ENCODE results near the gene STYX.
"Not testable (repeated sequence)": the region's sequence is repeated elsewhere in the genome, so short reads cannot be mapped to it uniquely, and the experiment has no call there.

Gene STYX

DNA sequence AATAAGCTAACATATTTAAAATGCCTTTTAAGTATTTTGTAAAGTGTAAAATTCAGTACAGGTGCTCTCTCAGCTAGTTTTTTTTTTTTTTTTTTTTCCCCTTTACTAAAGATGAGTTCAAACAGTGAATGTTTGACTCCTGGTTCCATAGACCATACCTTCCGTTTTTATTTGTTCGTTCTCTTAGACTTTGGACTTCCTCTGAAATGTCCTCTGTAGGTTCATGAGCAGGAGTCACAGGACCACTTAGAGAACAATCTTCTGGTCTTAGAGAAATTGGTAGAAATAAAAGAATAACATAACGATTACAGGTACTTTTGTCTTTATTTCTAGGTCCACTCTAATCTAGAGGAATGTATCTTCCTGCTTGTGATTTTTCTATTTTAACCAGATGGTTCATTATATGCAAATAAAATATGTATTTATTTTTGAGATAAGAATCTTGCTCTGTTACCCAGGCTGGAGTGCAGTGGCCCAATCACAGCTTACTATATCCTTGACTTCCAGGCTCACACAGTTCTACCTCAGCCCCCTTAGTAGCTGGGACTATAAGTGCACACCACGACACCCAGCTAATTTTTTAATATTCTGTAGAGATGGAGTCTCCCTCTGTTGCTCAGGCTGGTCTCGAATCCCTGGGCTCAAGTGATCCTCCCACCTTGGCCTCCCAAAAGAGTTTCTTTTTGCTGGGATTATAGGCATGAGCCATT, 25.8 kb downstream of the STYX start:
- Mint-ChIP-seq H3K4me1 (no peaks in the 10 kb centered on the region), H3K9me3 (no peaks in the 10 kb centered on the region), H3K27ac (no peak overlapping the region), H3K36me3 (peaks cover 77% of the 10 kb centered on the region), H3K4me3 (no peak overlapping the region)
- DNase-seq (ENCODE audit: low spot score in 2 of 2) (no peak), ATAC-seq (no peak)

DNA sequence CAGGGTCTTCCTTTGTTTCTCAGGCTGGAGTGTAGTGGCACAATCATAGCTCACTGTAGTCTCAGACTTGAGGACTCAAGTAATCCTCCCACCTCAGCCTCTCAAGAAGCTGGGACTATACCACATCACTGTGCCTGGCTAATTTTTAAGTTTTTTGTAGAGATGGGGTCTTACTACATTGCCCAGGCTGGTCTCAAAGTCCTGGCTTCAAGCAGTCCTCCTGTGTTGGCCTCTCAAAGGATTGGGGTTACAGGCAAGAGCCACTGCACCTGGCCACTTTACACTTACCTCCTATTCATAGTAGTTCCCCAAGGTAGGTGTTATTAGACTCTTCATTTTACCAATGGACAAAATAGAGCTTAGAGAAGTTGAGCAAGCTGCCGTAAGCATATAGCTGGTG, 29.2 kb downstream of the STYX start:
- peaks cover 78% of the 10 kb centered on the region for H3K36me3 Mint-ChIP-seq
- H3K4me1 Mint-ChIP-seq = peaks cover 7% of the 10 kb centered on the region
- DNase-seq (ENCODE audit: low spot score in 2 of 2) (no peak), ATAC-seq (no peak)
- no peak overlapping the region for H3K4me3 Mint-ChIP-seq
- no peaks in the 10 kb centered on the region for H3K9me3 Mint-ChIP-seq
- H3K27ac Mint-ChIP-seq = peak overlapping the region; percentile 52

DNA sequence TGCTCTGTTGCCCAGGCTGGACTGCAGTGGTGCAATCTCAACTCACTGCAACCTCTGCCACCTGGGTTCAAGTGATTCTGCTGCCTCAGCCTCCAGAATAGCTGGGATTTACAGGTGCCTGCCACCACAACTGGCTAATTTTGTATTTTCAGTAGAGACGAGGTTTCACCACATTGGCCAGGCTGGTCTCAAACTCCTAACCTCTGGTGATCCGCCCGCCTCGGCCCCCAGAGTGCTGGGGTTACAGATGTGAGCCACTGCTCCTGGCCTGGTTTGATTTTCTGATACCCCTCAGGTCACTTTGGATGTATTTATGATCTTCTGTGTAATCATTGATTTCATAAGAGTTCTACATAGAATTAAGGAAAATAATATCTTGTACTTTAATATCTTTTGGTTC, 33.0 kb downstream of the STYX start:
- Mint-ChIP-seq H3K36me3 (peaks cover 86% of the 10 kb centered on the region), H3K4me3 (peak overlapping the region; percentile 2), H3K27ac (peak overlapping the region; percentile 50)
- not testable (repeated sequence) for DNase-seq (ENCODE audit: low spot score in 2 of 2); H3K9me3 Mint-ChIP-seq; ATAC-seq; H3K4me1 Mint-ChIP-seq

DNA sequence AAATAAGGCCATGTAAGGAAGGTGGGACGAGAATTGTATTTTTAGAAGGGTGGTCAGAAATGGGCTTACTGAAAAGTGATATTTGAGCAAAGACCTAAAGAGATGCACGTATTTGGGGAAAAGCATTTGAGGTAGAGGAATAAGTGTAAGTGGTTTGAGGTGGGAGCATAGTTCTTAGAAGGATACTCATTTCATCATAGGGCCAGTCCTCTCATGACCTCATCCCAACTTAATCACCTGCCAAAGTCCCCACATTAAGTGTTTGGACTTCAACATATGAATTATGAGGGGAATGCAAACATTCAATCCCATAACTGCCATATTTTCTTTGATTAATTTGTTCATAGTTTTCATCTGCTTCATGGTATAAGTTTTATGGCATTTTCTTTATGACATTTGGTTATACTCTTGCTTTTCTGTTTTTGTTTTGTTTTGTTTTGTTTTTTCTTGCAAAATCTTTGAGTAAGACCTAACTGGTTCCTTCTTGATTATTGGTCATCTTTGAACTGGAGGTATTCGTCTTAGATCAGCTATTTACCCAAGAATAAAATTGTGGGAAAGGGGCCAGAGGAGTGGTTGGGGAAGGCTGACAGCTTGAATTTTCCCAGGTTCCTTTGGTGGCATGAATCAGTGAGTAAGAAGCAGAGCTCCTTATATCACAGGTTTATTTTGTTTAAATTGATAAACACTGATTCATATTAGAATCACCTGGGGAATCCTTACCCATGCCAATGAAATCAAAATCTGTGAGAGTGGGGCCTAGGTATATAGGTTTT, 37.3 kb downstream of the STYX start:
- no peaks in the 10 kb centered on the region for H3K9me3 Mint-ChIP-seq
- no peak overlapping the region for H3K4me3 Mint-ChIP-seq
- H3K4me1 Mint-ChIP-seq = peaks cover 16% of the 10 kb centered on the region
- peaks cover 93% of the 10 kb centered on the region for H3K36me3 Mint-ChIP-seq
- no peak overlapping the region for H3K27ac Mint-ChIP-seq
- ATAC-seq (no peak), DNase-seq (ENCODE audit: low spot score in 2 of 2) (no peak)

DNA sequence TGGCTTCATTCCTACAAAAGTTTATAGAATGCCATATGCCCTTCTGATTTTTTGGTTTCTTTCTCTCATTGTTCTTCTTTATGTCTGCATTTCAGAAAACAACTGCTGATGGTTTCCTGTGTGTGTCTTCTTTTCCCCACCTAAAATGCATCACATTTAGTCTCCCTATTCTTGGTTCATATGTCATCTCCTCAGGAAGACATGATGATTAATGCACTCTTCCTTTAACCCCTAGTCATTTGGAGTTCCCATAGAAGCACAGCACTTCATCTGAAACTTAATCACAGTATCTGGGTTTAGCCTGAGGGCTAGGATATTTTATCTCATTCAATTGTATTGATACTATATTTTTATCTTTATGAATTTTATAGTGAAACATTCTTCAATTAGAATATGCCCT, 39.9 kb downstream of the STYX start:
- Mint-ChIP-seq H3K4me1 (peaks cover 9% of the 10 kb centered on the region), H3K9me3 (no peaks in the 10 kb centered on the region), H3K27ac (peak overlapping the region; percentile 48), H3K36me3 (peaks cover 91% of the 10 kb centered on the region), H3K4me3 (no peak overlapping the region)
- ATAC-seq (peak; percentile 34), DNase-seq (ENCODE audit: low spot score in 2 of 2) (no peak)

DNA sequence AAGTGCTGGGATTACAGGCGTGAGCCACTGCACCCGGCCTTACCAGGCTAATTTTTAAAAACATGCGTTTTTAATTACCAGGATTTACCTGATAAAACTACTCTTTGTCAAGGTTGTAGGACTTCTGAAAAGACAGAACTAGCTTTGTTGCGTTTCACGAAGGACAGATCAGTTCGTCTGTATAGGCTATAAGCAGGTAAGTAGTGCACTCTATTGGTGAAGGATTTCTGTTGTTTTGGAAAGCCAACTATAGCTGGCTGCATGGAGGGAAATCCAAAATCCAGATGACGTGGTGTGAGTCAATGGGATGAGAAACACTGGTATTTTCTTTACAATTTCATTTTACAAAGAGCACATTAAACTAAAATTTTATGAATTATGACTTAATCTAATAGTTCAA, 46.9 kb downstream of the STYX start:
- no peaks in the 10 kb centered on the region for H3K4me1 Mint-ChIP-seq
- no peak overlapping the region for H3K4me3 Mint-ChIP-seq
- no peak for DNase-seq (ENCODE audit: low spot score in 2 of 2)
- peaks cover 86% of the 10 kb centered on the region for H3K36me3 Mint-ChIP-seq
- no peaks in the 10 kb centered on the region for H3K9me3 Mint-ChIP-seq
- H3K27ac Mint-ChIP-seq = no peak overlapping the region
- no peak for ATAC-seq

DNA sequence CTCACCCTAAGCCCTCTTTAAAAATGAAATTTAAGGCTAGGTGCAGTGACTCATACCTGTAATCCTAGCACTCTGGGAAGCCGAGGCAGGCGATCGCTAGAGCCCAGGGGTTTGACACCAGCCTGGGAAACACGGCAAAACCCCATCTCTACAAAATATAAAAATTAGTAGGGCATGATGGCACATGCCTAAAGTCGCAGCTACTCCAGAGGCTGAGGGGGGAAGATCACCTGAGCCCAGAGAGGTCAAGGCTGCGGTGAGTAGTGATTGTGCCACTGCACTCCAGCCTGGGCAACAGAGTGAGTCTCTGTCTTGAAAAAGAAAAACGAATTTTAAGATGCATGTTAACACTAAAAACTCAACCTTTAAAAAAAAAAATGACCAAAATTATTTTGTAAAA, 48.7 kb downstream of the STYX start:
- H3K4me3 Mint-ChIP-seq = no peak overlapping the region
- no peaks in the 10 kb centered on the region for H3K4me1 Mint-ChIP-seq
- no peaks in the 10 kb centered on the region for H3K9me3 Mint-ChIP-seq
- DNase-seq (ENCODE audit: low spot score in 2 of 2) (no peak), ATAC-seq (no peak)
- no peak overlapping the region for H3K27ac Mint-ChIP-seq
- H3K36me3 Mint-ChIP-seq = peaks cover 86% of the 10 kb centered on the region

DNA sequence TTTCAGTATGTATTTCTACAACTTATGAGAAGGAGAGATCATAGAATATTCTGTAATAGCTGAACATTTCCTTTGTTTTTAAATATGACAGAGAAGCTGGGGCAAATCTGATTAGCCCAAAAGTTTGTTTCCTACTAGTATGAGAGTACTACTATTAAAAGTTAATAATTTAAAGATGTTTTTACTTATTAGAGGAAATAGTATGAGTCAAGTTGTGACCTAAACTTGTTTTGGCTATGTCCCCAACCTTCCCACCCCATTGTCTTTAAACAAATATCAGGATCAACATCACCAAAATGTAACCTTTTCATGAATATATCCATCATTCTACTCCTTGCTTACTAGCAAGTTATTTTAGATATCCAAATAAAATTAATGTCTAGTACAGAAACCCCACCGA, 50.9 kb downstream of the STYX start:
- DNase-seq (ENCODE audit: low spot score in 2 of 2) (no peak), ATAC-seq (no peak)
- H3K4me1 Mint-ChIP-seq = no peaks in the 10 kb centered on the region
- H3K9me3 Mint-ChIP-seq = no peaks in the 10 kb centered on the region
- no peak overlapping the region for H3K27ac Mint-ChIP-seq
- H3K36me3 Mint-ChIP-seq = peaks cover 64% of the 10 kb centered on the region
- H3K4me3 Mint-ChIP-seq = no peak overlapping the region

DNA sequence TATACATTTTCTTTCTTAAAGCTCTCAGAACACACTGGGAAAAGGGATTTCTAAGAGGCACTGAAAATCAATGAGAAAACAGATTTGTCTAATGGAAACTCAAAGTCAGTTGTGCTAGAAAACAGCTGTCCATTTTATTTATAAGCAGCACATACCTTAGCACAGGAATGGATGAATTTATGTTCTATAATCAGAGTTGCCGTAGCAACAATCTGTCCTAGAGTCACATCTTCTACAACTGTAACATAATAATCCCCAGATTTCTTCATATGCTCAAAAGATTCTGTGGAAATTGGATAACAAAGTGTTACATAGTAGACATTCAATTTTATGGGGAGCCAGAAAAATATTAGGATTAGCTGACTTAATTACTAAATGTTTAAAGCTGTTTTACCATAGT, 51.7 kb downstream of the STYX start:
- H3K36me3 Mint-ChIP-seq = peaks cover 56% of the 10 kb centered on the region
- ATAC-seq (no peak), DNase-seq (ENCODE audit: low spot score in 2 of 2) (no peak)
- no peaks in the 10 kb centered on the region for H3K9me3 Mint-ChIP-seq
- no peak overlapping the region for H3K4me3 Mint-ChIP-seq
- no peak overlapping the region for H3K27ac Mint-ChIP-seq
- H3K4me1 Mint-ChIP-seq = no peaks in the 10 kb centered on the region

DNA sequence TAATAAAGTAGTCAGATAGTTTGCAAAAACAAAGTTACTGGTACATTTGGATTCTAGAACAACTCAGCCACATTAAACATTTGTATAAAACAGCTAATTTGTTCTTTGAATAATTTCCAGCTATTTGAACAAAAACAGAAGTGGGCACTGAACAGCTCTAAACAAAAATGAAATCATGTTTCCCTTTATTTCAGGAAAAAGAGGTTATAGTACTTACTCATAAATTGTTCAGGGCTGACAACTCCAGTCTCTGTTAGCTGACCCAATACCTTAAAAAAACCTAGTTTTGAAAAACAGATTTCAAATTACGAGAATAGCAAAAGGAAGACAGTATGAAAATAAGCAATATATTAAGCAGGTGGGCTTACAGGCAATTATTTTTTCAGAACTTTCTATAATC, 53.2 kb downstream of the STYX start:
- Mint-ChIP-seq H3K36me3 (peaks cover 43% of the 10 kb centered on the region), H3K9me3 (no peaks in the 10 kb centered on the region), H3K27ac (no peak overlapping the region), H3K4me3 (no peak overlapping the region), H3K4me1 (peaks cover 4% of the 10 kb centered on the region)
- ATAC-seq (no peak), DNase-seq (ENCODE audit: low spot score in 2 of 2) (no peak)

DNA sequence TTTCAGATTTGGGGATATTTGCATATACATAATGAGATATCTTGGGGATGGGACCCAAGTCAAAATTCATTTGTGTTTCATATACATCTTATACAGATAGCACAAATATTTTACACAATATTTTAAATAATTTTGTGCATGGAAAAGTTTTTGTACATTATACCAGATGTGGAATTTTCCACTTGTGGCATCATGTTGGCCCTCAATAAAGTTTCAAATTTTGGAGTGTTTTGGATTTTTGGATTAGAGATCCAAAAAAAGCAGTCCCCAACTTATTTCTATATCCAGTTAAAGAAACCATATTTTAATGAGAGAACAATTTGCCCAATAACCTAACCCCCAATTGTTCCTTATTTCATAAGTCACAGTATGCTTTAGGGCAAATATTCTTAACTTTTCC, 56.9 kb downstream of the STYX start:
- H3K4me1 Mint-ChIP-seq = peaks cover 30% of the 10 kb centered on the region
- ATAC-seq (no peak), DNase-seq (ENCODE audit: low spot score in 2 of 2) (no peak)
- no peaks in the 10 kb centered on the region for H3K9me3 Mint-ChIP-seq
- no peak overlapping the region for H3K27ac Mint-ChIP-seq
- H3K36me3 Mint-ChIP-seq = peaks cover 27% of the 10 kb centered on the region
- no peak overlapping the region for H3K4me3 Mint-ChIP-seq

DNA sequence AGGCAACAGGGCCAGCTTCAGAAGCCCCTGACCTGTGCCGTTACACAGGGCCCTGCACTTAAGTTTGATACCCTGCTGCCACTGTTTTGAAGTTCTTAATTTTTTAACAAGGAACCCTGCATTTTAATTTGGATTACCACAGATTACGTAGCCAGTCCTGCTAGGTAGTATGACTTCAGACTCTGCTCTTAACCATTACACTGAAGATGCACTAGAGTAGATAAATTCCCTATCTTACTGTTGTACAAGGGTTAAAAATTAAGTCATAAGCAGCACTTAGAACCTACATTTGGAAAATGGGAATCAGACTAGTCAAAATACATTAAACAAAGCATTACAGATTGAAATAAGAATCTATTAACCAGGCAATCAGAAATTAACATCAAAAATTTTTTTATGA, 59.2 kb downstream of the STYX start:
- Mint-ChIP-seq H3K27ac (no peak overlapping the region), H3K9me3 (no peaks in the 10 kb centered on the region), H3K36me3 (peaks cover 21% of the 10 kb centered on the region), H3K4me3 (peak overlapping the region; percentile 93), H3K4me1 (peaks cover 37% of the 10 kb centered on the region)
- ATAC-seq = no peak
- no peak for DNase-seq (ENCODE audit: low spot score in 2 of 2)

DNA sequence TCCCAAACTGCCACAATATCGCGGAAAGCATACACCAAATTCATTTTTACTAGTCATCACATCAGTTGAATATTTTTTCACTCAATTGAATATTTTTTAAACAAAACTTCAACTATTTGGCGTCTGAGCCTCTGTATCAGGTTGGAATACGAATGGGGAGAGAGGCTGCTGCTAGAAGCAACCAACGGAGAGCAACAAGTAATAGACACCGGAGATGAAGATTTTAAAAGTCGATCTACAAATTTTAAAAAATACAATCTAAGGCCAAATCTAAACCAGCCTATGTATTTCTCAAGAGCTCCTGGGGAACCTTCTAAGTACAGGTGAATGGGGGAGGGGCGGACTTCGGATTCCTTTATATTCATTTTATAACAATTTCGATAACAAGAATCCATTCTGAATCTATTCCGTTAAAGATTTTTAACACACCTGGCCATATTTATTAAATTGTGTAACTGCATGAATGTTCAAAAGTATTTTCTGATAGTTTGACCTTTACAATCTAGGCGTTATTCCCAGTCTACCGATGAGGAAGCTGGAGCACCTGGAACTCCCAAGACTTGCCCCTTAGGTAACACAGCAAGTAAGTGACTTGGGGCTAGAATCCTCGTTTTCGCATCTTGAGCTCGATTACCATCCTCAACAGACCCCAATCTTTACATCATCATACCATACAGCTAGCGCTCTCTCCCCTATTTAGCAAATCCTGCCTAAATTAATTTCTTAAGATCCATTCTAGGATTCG, 60.2 kb downstream of the STYX start:
- Mint-ChIP-seq H3K4me3 (peak overlapping the region; percentile 93), H3K9me3 (no peaks in the 10 kb centered on the region), H3K36me3 (peaks cover 21% of the 10 kb centered on the region), H3K4me1 (peaks cover 37% of the 10 kb centered on the region), H3K27ac (peak overlapping the region; percentile 89)
- ATAC-seq = no peak
- DNase-seq (ENCODE audit: low spot score in 2 of 2) = no peak

DNA sequence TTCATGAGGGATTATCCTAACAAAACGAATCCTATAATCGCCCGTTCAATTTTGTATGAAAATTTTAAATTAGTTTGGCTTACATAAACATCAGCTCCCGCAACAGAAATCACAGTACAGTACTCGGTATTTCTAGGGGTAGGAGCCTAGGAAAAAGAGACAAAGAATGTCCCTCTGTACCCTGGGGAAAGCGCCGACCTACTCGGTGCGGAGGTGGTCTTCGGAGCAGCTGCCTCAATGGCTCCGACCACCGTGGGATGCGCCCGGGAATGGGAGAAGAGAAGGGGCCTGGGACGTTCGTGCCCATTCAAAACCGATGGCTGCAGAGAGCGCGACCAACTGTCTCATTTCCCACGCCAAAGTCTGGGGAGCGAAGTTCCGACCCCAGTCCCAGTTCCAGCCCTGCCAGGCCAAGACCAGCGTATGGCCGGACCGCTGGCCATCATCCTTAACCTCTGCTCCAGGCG, 60.8 kb downstream of the STYX start:
- Mint-ChIP-seq H3K4me3 (peak overlapping the region; percentile 93), H3K27ac (peak overlapping the region; percentile 89), H3K36me3 (peaks cover 21% of the 10 kb centered on the region), H3K9me3 (no peaks in the 10 kb centered on the region), H3K4me1 (peaks cover 37% of the 10 kb centered on the region)
- DNase-seq (ENCODE audit: low spot score in 2 of 2) = no peak
- peak; percentile 3 for ATAC-seq

DNA sequence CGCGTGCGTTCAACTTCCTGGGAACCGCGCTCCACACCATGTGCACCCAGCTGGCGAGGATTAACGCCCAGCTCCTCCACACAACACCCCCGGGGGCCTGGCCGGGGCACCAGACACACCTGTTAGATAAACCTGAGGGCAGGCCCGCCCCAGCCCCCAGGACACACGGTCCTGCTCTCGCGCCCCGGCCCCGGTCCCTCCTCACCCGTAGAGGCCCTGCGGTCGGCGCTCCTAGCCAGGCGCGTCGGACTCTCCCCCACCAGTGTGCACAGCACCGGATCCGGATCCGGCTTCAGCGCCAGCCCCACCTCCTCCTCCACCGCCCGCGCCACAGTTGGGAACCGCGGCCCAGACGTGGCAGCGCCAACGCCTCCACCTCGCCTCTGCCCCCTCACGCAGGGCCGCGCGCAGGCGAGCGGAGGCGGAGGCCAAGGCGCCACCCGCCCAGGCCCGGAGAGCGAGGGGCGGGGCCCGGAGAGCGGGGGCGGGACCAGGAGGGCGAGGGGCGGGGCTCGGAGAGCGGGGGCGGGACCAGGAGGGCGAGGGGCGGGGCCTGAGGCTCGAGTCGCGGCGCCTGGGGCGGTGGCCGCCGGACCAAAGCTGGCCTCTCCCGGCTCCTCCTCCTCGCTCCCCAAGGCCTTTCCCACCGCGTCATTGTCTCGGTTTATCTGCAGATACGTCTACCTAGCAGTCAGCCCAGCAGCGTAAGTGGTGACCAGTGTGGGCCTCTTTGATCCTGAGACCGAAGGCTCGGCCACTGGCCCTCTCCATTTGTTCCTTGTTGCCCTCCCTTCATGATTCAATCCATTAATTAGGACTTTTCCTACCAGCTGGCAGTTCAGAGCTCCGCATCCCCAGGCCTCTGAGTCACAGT, 61.5 kb downstream of the STYX start, which contains the start of gene GNPNAT1:
TSS of gene GNPNAT1 (minus strand) at position 385 of the 874 bp plus-strand sequence. CDS start 6,957 bp downstream, outside the sequence.
- H3K36me3 Mint-ChIP-seq = peaks cover 21% of the 10 kb centered on the region
- ATAC-seq (peak; percentile 98), DNase-seq (ENCODE audit: low spot score in 2 of 2) (peak; percentile 87 to 95)
- H3K9me3 Mint-ChIP-seq = no peaks in the 10 kb centered on the region
- peak within 1 kb of the TSS; percentile 93 for H3K4me3 Mint-ChIP-seq
- peaks cover 37% of the 10 kb centered on the region for H3K4me1 Mint-ChIP-seq
- H3K27ac Mint-ChIP-seq = peak within 1 kb of the TSS; percentile 89
